ENCODE results near the gene SHB. TPM values are rescaled to one million over a fixed set of nuclear protein-coding genes. Genes with fewer than 3 reads are reported as not detected.

The SHB gene
- total and polyA plus RNA-seq, 2 donors (not counting 3 experiments of a cell fraction or from before 2014, with no cell fraction given): 13.4 to 24.9 TPM

DNA sequence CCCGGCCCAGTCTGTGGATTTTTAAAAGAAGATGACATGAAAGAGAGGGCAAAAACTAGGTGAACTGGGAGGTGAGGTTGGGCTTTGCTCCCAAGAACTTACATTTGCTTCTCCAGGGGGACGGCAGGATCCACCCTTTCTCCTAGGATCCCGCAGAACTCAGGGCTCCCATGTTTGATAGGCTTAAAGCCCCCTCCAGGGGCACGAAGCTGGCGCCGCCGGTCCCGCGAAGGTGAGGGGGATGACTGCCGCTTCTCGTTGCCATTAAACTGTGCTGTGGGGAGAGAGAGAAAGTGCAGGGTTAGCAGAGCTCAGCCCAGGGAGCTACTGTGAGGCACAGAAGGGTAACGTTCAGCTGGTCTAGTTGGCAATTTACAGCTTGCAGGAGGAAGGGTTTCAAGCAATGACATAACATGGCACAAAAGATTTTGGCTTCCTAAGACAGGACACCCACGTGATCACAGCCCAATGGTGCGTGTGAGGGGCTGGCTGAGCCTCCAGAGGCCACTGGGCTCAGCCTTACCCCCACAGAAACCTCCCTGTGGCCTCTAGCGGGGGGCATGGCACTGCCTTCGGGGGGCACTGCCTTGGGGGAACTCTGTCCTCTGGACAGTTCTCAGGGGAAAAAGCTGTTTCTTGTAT, 113.1 kb downstream of the SHB start:
- H3K79me2 ChIP-seq (ENCODE audit: control insufficient read depth, insufficient read depth, low read length): no peaks in the 10 kb centered on the region
- intact Hi-C loops (cut with micrococcal nuclease): no loop called here
- H3K27me3 ChIP-seq (ENCODE audit: control insufficient read depth in 2 of 2, insufficient read depth in 2 of 2, low read length in 2 of 2): no peaks in the 10 kb centered on the region
- H2AFZ ChIP-seq (ENCODE audit: low read depth, low read length): no peak overlapping the region
- POLR2A ChIA-PET: no interaction called here
- DNase-seq (ENCODE audit: low read depth, low spot score) (no peak), FAIRE-seq (no peak)
- CTCF ChIA-PET: interaction anchor here (1.1 to 3.0 kb wide), 3 partner anchors 18 to 132 kb away, joined by 3 to 8 read pairs (median 4); no protein-coding TSS in a partner anchor
- peaks cover 21% of the 10 kb centered on the region for H3K4me1 ChIP-seq (ENCODE audit: control insufficient read depth, extremely low read depth, insufficient read depth, low read length)
- no peak for TF ChIP-seq MYC (IDR thresholded peaks at IDR 0.05; ENCODE audit: low read depth, low read length)
- TF ChIP-seq POLR2A (IDR thresholded peaks at IDR 0.05; ENCODE audit: low read depth, low read length): no peak
- no peak for TF ChIP-seq FOS (IDR thresholded peaks at IDR 0.05; ENCODE audit: borderline replicate concordance, insufficient read depth, low read length)
- no peak for TF ChIP-seq JUN (IDR thresholded peaks at IDR 0.05; ENCODE audit: borderline replicate concordance, insufficient read depth, insufficient read length, low read depth)
- TF ChIP-seq GATA2 (IDR thresholded peaks at IDR 0.05; ENCODE audit: insufficient read depth, insufficient read length, low read depth, low read length): no peak
- TF ChIP-seq POLR2AphosphoS5 (IDR thresholded peaks at IDR 0.05; ENCODE audit: insufficient read depth, low read depth, low read length): no peak
- no peak for TF ChIP-seq EZH2 (IDR thresholded peaks at IDR 0.05; ENCODE audit: borderline replicate concordance, low read depth, low read length, severe bottlenecking)
- no peak for TF ChIP-seq MAX (IDR thresholded peaks at IDR 0.05; ENCODE audit: insufficient read depth, insufficient read length)
- no peak for TF ChIP-seq CTCF (IDR thresholded peaks at IDR 0.05; ENCODE audit: extremely low read depth in 1 of 2, insufficient read depth in 1 of 2, low read depth in 1 of 2, low read length in 2 of 2)
- no peaks in the 10 kb centered on the region for H3K9me1 ChIP-seq (replicated peaks; ENCODE audit: control insufficient read depth, extremely low read depth, insufficient read depth, low read length)
- dilution Hi-C loops (cut with MboI; ENCODE audit: extremely low pct_ligation_motif_present, low sequenced_read_pairs): no loop called here
- H3K4me3 ChIP-seq (replicated peaks in 1 of 3; ENCODE audit: insufficient read depth in 1 of 3, low read depth in 1 of 3, low read length in 3 of 3): no peak overlapping the region
- no peak overlapping the region for H3K9ac ChIP-seq (replicated peaks; ENCODE audit: extremely low read depth, insufficient read depth, low read length)
- no peaks in the 10 kb centered on the region for H4K20me1 ChIP-seq (replicated peaks; ENCODE audit: control insufficient read depth, extremely low read depth, insufficient read depth, low read length)
- H3K27ac ChIP-seq (ENCODE audit: insufficient read depth, low read depth, low read length): no peak overlapping the region
- no peak overlapping the region for H3K4me2 ChIP-seq (ENCODE audit: insufficient read depth, low read length)
- H3K36me3 ChIP-seq (ENCODE audit: control insufficient read depth in 2 of 2, extremely low read depth in 1 of 2, insufficient read depth in 2 of 2, low read length in 2 of 2): peaks cover 0 to 10% of the 10 kb centered on the region in 2 experiments
- BruUV-seq (replicated peaks): no TSS peak
- no peaks in the 10 kb centered on the region for H3K9me3 ChIP-seq (replicated peaks; ENCODE audit: control insufficient read depth, insufficient read depth, low read length)

All from endothelial cell of umbilical vein (primary cell).